HG03039 (cell line): ENCODE measurements around the gene ZBTB7C.

Source experiments
- ATAC-seq: cut with Tn5 transposase; IDR thresholded peaks from one replicate; pipeline ENCODE4 v1.9.1; 2021; ENCODE audit warnings: mild to moderate bottlenecking, moderate library complexity; ENCODE audit not compliant: unreplicated experiment

Gene ZBTB7C

DNA sequence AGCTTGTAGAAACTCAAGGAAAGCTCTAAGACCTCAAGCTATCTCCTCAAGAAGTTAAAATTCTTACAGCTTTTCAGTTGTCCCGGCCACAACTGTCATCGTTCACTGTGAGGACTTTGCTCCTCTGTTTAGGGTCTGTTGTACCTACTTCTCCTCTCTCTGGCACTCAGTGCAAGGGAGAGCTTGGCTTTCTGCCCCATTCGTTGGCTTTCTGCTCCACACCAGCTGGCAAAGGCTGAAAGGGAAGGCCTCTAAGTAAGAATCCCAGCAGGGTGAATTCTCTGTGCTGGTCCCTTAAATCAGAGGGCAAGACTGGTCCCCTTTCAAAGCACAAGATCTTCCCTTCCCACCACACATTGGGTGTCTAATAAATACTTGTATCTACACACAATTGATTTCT, 17.3 kb downstream of the ZBTB7C start:
- no peak for ATAC-seq

DNA sequence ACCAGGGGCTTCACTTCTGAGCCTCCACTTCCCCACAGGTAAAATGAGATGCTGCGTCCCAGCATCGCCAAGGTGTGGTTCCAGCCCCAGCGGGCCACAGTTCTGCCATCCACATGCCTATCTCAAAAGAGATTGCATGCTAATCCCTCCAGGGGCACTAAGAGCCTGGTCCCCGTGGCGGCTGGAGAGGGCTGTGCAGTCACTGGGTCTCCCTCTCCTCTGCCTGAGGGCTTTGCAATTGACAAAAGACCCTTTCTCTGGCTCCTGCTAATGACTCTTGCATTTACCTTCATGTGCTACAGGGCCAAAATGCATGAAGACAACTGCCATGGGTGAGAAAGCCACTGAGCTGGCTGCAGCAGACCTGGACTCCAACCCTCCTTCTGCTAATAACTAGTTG, 18.5 kb downstream of the ZBTB7C start:
- ATAC-seq, result no peak

- ATAC-seq, result no peak
These were observed 20.7 kb downstream of the ZBTB7C start for GRCh38 chr18:48388478-48388877.

DNA sequence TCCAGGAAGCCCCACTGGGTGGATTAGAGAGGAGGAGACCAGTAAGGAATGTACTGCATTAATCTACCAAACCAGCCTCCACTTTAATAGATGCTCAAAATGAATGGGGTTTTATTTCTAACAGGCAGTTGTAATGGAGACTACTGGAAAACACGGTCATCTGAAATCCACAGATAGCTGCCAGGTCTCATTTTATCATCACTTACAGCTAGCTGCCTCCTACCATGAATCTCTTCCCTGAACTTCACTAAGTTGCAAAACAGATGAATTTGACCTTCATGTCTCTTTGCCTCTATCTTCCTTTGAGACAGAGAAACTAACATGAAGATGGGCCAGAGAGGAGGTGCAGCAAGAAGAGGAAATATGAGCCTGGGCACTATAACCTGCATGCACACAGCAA, 21.9 kb downstream of the ZBTB7C start:
- ATAC-seq, result no peak

- ATAC-seq, result no peak
These were observed 23.6 kb downstream of the ZBTB7C start for GRCh38 chr18:48385596-48385995.

DNA sequence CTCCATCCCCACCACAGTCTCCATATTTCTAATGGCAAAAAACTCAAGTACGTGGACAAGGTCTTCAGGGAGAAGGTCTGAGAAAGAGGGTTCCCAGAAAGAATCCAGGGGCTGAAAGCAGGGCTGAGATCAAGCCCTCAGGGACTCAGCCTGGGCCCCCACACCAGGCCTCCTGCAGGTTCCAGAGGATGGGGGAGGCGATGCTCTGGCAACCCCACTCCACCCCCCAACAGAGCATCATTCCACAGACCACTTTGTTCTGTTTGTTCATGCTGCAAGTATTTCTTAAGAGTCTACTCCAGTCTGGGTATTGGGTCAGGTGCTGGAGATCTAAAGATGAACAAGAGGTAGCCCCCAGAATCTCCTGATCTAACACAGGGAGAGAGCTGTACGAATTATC, 32.2 kb downstream of the ZBTB7C start:
- ATAC-seq, result no peak

GRCh38 chr18:48376406-48376805, 32.8 kb downstream of the ZBTB7C start:
- no peak for ATAC-seq

- ATAC-seq, result no peak
These were observed 33.9 kb downstream of the ZBTB7C start for GRCh38 chr18:48375150-48375800.

- ATAC-seq, result no peak
These were observed 34.6 kb downstream of the ZBTB7C start for GRCh38 chr18:48374423-48375149.

DNA sequence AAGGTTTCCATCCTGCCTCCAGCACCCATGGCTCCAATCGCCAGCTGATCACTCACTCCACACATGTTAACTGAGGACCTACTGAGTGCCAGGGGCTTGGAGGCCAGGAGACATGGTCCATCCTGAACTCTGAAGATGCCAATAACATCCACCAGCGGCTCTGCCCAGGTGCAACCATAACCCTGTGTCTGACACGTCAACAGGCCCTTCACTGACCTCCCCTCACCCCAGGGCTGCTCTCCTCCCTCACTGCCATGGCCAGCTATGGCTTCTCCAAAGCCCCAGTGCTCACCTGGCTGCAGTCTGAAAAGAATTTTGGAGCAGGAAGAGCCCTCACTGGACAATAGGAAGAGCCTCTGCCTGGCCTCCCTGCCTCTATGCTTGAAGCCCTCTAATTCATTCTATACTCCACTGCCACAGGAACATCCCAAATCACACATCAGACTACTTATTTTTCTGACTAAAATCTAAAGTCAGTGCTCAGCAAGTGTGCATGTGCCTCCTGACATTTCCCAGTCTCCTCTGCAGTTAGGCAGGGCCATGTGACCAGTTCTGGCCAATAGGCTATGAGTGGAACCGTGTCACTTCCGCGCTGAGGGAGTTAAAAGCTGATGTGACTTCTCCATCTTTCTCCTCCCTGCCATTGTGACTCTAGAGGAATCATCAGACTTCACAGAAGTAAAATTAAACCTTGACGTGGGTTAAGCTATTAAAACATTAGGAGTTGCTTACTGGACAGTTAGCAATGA, 37.2 kb downstream of the ZBTB7C start:
- ATAC-seq, result no peak

DNA sequence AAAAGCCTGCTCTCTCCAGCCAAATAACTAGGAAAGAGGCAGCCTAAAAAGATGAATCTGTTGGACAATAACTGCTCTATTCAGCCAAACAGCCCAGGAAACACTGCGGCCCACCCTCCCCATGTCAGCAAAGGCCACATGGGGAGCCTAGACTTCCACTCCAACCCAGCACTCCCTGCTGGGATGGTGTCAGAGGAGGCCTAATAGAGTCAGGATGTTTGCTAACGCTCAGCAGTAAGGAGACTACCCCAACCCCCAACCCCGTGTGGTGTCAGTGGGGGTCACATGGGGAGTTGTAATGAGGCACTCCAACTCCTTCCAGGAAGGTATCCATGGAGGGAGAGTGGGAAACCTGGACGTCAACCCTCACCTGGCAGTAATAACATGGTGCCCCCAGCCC, 41.6 kb downstream of the ZBTB7C start:
- no peak for ATAC-seq

- no peak for ATAC-seq
These were observed 43.2 kb downstream of the ZBTB7C start for GRCh38 chr18:48365965-48366364.

DNA sequence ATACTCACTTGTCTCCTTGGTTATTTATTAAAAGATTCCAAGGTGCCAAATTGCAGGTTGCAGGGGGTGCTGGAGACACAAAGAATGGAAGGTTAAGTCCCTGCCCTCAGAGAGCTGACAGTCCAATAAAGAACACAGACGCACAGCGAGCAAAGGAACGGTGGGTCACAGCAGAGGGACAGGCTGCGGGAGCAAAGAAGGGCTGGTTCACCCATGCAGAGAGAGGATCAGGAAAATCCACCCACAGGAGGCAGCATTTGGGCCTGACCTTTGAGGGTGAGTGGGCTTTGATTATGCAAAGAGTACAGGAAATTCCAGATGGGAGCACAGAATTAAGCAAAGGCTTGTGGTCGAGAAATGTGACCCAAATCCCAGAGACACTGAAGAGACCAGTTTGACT, 45.0 kb downstream of the ZBTB7C start:
- ATAC-seq, result no peak

- no peak for ATAC-seq
These were observed 46.0 kb downstream of the ZBTB7C start for GRCh38 chr18:48363175-48363574.

- no peak for ATAC-seq
These were observed 47.4 kb downstream of the ZBTB7C start for GRCh38 chr18:48361801-48362200.

DNA sequence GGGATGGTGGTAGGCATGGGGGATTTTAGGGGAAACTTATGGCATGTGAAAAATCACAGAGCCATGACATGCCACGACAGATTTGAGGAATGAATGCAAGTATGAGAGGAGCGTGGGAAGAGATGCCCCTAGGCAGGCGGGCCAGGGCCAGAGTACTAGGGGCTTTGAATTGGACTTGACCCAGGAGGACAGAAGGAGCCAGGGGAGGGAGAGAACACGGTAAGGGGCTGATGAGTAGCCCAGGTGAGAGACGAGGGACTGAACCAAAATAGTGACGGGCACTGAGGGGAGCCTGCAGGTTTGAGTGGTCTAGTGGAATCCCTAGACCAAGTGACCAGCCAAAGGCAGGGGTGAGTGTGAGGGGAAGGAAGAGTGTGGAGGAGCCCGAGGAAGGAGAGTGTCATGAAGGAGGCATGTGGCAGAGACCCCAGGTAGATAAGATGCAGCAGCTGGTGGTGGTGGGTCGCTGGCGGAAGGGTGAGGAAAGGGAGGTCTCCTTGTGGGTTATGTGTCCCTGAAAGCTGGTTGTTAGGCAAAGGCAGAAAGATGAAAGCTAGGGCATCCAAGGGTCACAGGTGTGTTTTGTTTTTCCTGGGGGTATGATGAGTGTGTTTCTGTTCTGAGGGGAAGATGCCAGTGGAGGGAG, 48.7 kb downstream of the ZBTB7C start:
- ATAC-seq, result no peak

DNA sequence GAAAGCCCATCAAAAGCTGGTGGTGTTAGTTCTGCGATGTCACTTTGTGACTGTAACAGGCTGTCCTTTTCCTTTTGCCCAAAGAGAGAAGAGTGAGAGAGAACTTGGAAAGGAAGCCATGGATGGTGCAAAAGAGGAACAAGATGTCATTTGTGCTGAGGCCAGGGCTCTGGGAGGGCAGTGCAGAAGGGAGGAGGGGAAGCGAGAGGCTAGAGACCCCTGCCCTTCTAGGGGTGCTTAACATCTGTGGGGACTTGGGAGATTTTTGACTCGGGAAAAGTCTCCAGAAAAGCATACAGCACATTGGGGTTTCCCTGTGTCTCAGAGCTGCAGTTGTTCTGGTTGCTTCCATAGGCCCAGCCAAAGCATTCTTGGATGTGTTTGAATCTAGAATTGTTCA, 49.6 kb downstream of the ZBTB7C start:
- ATAC-seq, result no peak

DNA sequence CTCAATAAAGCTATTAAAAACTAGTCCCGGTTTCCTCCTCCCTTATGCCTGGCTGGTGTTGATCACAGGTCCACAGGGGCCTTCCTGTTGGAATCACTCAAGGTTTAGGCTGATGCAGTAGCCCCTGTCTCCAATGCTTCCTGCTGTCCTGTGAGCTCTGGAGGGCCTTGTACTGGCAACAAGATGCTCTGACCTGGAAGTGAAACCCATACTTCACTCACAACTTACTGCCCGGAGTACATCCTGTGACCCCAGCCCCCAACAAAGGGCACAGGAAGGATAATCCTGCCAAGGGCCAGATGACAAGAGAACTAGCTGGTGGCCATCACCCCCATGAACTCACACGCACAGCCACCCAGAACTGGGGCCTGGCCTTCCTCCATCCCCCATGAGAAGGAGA, 50.3 kb downstream of the ZBTB7C start:
- no peak for ATAC-seq

GRCh38 chr18:48356909-48357631, 52.1 kb downstream of the ZBTB7C start:
- ATAC-seq, result no peak

GRCh38 chr18:48356151-48356745, 52.9 kb downstream of the ZBTB7C start:
- no peak for ATAC-seq
